Left ventricle myocardium inferior (tissue), 1 donor: ENCODE measurements around the gene ZNF689. TPM values are rescaled to one million over a fixed set of nuclear protein-coding genes. Genes with fewer than 3 reads are reported as not detected.

Experiments used
- DNase-seq: peaks from one replicate; pipeline ENCODE4 v3.0.0-alpha.2; 2020
- H3K27ac ChIP-seq: fragments of 200-600 bp; replicated peaks from 2 replicates; pipeline ENCODE4 v1.8.0; 2021
- H3K27me3 ChIP-seq: fragments of 200-600 bp; 2 replicates; pipeline ENCODE4 v1.8.0; 2021; ENCODE audit warnings: low read depth
- H3K36me3 ChIP-seq: fragments of 200-600 bp; 2 replicates; pipeline ENCODE4 v1.8.0; 2021
- H3K4me1 ChIP-seq: fragments of 200-600 bp; 2 replicates; pipeline ENCODE4 v1.8.0; 2021
- H3K4me3 ChIP-seq: fragments of 200-600 bp; 2 replicates; pipeline ENCODE4 v1.8.0; 2021; ENCODE audit warnings: mild to moderate bottlenecking, moderate library complexity
- H3K9me3 ChIP-seq: fragments of 200-600 bp; replicated peaks from 2 replicates; pipeline ENCODE4 v1.8.0; 2021
- CTCF ChIP-seq: fragments of 200-600 bp; IDR thresholded peaks from 2 replicates; pipeline ENCODE4 v1.8.0; 2021; ENCODE audit warnings: antibody characterized with exemption, mild to moderate bottlenecking, borderline replicate concordance
- intact Hi-C: fragments of 100-400 bp; cut with micrococcal nuclease; formaldehyde crosslinking; loops from one replicate; pipeline ENCODE4 v1.11.0; 2022
- total RNA-seq: library from RNA; stranded (reverse); fragmentation: NEBNext Ultra II Directional; extraction: Animal tissue kit (Norgen Biotek cat#: 25700); gene quantifications from one replicate; pipeline ENCODE4 v1.2.1, GENCODE V29; 2021
- donor health status: DM: no; HTN: yes; CAD: no; lungs with severe emphysema.

Gene ZNF689
- total RNA-seq, 1 donor from 2014 or later: 5.0 TPM

GRCh38 chr16:30552956-30553355 lies 57.2 kb downstream of the ZNF689 start:
- H3K36me3 ChIP-seq: peaks cover 30% of the 10 kb centered on the region
- no peaks in the 10 kb centered on the region for H3K9me3 ChIP-seq
- H3K4me1 ChIP-seq: peaks cover 97% of the 10 kb centered on the region
- H3K4me3 ChIP-seq: no peak overlapping the region
- no peak for DNase-seq
- intact Hi-C loops: no loop called here
- no peak for TF ChIP-seq CTCF
- H3K27me3 ChIP-seq: no peaks in the 10 kb centered on the region
- H3K27ac ChIP-seq: peak overlapping the region; percentile 79

Other genes starting within 250 kb of the ZNF689 start
- 23.3 TPM for gene TBC1D10B, start 239.9 kb downstream of the ZNF689 start, total RNA-seq
- not detected for gene MYL11, start 235.6 kb downstream of the ZNF689 start, total RNA-seq
- 1.3 TPM for gene SEPTIN1, start 227.8 kb downstream of the ZNF689 start, total RNA-seq
- gene ZNF48, start 215.0 kb downstream of the ZNF689 start, total RNA-seq: 5.0 TPM
- 8.1 TPM for gene ZNF771, start 202.8 kb downstream of the ZNF689 start, total RNA-seq
- 31.9 TPM for gene DCTPP1, start 180.4 kb downstream of the ZNF689 start, total RNA-seq
- gene SEPHS2, start 164.5 kb downstream of the ZNF689 start, total RNA-seq: 29.8 TPM
- gene ITGAL, start 137.6 kb downstream of the ZNF689 start, total RNA-seq: 2.4 TPM
- gene ZNF768, start 83.8 kb downstream of the ZNF689 start, total RNA-seq: 61.1 TPM
- gene ZNF747, start 75.5 kb downstream of the ZNF689 start, total RNA-seq: 8.9 TPM
- gene ZNF764, start 52.0 kb downstream of the ZNF689 start, total RNA-seq: 8.9 TPM
- 10.8 TPM for gene ZNF688, start 38.7 kb downstream of the ZNF689 start, total RNA-seq
- 7.1 TPM for gene ZNF785, start 24.7 kb downstream of the ZNF689 start, total RNA-seq
- gene PRR14, start 40.6 kb upstream of the ZNF689 start, total RNA-seq: 15.4 TPM
- 27.8 TPM for gene FBRS, start 48.0 kb upstream of the ZNF689 start, total RNA-seq
- 42.5 TPM for gene SRCAP, start 88.8 kb upstream of the ZNF689 start, total RNA-seq
- gene PHKG2, start 138.0 kb upstream of the ZNF689 start, total RNA-seq: 15.6 TPM
- 0.69 TPM for gene CFAP119, start 151.7 kb upstream of the ZNF689 start, total RNA-seq
- gene RNF40, start 151.9 kb upstream of the ZNF689 start, total RNA-seq: 35.6 TPM
- 21.1 TPM for gene ZNF629, start 176.8 kb upstream of the ZNF689 start, total RNA-seq